Activated CD8-positive, alpha-beta memory T cell treated with anti-CD3 and anti-CD28 coated beads for 4 hours (primary cell): Measurements from ENCODE around the gene DUSP6.
"Not testable (repeated sequence)": the region's sequence is repeated elsewhere in the genome, so short reads cannot be mapped to it uniquely, and the experiment has no call there.

Experiments
- DNase-seq, 2 donors: peaks; one replicate each; pipeline ENCODE4 v3.0.0-alpha.2; 2020; ENCODE audit warnings: low read depth in 2 of 2

Gene DUSP6

DNA sequence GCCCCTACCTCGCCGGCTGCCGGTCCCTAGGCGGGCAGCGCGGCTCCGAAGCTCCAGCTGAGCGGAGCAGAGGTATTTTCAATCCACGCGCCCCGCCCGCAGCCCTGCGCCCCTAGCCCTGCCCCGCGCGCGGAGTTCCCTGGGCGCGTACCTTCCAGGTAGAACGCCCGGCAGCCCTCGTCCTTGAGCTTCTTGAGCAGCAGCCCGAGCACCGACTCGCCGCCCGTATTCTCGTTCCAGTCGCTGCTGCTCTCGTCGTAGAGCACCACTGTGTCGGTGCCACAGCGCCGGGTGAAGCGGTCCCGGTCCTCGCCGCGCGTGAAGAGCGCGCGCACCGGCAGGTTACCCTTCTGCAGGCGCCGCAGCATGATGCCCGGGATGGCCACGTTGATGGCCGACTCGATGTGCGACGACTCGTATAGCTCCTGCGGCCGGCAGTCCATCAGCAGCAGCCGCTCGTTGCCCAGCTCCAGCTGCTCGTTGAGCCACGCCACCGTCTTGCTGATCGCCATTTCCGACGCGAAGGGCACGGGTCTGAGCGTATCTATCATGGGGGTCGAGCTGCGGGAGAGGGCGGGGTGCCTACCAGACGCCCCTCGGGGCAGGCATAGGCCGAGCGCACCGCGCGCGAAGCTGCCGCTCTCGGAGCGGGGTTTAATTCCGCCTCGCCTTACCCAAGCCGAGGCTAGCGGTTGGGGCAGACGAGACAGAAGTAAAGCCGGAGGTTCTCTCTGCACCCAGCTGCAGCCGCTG is 636 bp downstream of the DUSP6 start:
- no peak for DNase-seq

DNA sequence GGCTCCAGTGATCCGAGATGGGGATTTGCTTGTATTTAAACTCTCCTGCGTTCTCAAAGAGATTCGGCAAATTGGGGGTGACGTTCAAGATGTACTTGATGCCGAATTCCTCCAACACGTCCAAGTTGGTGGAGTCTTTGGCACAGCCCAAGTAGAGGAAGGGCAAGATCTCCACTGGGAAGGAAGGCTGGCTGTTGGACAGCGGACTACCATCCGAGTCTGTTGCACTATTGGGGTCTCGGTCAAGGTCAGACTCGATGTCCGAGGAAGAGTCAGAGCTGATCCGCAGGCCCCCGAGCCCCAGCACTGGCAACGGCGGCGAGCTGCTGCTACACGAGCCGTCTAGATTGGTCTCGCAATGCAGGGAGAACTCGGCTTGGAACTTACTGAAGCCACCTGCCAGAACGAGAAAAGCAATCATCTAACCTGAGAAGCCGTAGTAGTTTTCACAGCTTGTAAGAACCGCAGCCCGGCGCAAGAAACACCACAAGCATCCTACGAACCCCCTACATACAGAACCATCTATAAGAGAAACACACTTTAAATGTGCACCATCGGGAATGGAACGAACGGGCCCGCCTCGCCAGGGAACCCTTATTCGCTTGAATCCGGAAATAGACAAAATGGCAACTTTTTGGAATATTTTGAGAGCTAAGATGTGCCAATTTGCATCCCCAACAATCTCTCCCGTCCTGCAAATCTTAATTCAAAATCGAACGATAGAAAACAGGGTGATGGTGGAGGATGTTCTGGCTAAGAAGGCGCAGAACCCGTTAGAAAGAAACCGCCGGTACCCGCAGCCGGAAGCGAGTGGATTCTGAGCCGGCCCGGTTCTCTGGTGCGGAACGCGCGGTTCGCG is 1.4 kb downstream of the DUSP6 start:
- no peak for DNase-seq

DNA sequence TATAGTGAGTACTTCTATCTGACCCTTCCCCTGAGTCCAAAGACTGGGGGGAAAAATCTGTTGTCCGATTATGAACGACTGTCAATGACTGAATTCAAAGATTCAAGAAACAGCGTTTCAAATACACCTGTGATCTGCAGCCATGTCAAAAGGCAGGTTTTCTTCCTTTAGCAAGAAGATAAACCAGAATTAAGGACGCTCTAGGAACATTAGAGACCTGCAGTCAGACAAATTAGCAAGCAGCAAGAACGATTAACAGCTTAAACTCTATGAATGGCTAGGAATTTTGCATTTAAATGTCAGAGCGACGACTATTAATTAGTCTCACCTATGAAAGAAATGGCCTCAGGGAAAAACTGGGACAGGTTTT is 2.1 kb downstream of the DUSP6 start:
- no peak for DNase-seq

DNA sequence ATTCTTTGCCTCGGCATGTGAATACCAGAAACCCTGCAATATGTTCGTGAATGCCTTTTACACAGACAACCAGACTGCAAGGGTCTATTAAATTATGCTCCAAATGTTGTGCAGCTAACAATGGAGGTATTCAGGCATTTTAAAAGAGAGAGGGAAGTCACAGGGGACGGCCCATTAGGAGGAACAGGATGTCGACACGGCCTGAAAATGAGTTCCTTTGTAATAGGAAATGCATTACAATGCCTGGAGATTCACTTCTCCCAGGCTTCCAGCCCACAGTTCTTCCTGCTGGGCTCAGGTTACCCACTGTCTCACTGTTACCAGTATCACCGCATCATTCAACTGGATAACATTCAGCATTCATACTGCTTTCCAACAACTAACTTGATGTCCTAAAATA is 2.5 kb downstream of the DUSP6 start:
- no peak for DNase-seq

DNA sequence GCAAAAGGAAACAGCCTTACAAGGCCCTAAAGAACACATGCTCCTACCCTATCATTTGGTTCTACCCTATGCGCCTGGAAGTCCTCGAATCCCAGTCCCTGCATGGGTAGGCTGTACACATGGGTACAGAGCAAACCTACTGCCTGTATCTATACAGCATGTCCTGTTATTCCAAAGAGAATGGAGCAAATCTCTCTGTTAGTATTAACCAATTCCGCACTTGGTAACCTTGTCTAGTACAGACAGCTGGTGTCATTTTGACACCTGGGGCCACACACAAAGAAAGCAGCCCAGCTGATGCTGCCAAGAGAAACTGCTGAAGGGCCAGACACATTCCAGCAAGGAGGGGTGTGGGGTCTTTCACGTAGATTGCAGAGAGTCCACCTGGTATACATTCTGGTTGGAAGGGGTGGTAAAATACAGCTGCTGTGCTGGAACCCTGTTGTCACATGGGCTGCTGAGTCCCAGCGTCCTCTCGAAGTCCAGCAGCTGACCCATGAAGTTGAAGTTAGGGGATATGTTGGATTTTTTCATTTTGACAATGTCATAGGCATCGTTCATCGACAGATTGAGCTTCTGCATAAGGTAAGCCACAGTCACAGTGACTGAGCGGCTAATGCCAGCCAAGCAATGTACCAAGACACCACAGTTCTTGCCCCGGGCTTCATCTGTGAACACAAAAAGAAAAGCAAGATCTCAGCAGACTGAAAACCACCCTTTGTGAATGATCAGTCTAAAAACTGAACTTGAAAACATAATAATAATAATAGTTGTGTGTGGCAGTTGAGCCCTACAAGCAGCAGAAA is 3.2 kb downstream of the DUSP6 start:
- DNase-seq: no peak

DNA sequence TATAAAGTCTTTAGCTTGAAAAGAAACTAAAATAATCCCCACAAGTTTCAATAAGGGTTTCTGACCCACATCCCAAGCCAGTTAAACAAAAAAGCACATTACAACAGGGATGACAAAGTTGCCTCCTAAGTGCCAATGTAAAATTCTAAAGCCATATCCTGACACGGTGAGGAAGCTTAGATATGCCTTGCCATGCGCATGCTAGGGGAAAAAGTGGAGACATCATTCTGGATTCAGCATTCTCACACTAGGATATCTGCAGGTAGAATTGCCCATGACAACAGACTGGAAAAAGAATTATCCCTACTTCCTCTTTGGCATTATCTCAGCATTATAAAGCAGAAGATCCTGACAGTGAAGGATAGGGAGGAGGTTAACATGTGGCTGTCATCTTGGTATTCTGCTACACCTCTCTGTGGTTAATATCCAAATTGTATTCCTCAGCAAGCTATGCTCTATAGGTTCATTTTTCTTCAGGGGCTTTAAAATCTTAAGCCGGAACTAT is 4.9 kb downstream of the DUSP6 start:
- no peak for DNase-seq

DNA sequence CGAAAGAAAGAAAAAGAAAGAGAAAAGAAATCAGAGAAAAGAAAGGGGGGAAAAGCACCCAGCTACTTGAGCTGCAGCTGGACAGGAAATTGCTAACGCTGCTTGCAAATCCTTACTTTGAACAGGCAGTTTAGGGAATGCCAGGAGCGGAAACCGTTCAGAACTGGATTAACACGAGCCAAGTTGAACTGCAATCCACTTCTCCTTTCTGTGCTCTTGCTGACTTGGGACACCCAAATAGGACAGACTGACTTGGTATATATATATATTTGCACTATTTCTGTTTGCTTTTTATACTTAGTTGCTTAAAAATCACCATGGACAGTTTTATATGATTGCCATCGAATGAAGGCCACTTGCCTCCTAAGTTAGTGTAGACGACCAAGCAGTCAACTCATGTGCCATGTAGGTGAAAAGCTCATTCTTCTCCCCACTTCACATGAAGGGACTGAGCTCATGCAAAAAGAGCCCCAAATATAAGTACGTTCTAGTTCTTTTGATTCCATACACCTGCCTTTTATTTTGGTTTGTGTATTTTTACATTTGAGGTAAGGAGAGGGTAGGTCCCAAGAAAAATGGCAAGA is 5.5 kb downstream of the DUSP6 start:
- no peak for DNase-seq

DNA sequence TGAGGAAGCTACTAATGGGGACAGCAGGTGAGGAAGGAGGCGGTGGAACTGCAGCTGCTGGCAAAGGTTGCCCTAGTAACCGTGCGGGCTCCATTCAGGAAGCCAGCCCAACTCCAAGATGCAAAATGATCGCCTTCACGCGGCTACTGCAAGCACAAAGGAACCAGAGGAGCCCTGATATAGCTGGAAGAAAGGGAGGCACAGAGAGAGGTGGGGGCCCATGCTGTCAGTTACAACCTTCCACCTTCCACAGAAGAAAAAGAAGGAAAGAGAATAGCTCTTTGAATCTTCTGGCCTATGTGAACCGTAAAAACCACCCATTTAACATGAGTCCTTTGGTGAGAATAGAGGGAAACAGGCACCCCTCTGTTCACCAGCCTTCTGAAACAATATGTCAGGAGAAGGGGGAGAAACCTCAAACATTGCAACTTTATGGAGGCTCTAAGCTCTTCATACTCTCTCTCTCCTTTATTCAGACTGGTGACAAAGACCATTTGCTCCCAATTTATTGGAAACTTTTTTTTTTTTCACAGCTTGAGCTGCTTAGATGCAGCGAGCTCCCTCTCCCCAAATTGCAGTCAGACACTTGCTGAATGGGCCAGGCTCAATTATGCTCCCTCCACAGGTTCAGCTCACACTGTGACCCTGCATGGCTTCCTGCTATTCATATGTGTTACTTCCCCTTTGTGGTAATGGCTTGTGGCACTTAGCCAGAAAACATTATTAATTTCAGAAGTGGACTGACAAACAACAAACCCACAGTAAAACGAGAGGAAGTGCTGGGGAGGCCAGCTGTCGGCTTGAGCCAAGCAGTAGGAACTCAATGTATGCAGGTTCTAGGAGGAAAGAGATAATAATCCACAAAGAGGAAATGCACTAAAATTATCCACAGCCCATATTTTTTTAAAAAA is 6.2 kb downstream of the DUSP6 start:
- no peak for DNase-seq

DNA sequence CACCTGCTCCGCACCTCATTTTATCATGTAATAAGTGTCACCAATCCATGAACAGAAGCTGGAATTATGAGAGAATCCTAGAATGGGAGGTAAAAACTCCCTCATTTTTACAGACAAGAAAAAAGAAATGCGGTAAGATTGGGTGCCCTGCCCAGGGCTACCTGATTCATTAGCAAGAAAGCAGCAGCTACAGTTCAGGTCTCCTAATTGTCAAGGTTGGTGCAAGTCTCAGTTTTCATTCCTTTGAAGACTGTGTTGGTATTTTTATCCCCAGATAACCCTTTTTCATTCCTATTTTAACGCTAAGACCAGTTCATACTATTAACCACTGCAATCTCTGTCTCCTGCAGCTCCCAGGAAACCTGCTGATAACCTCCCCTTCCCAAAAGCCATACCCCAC is 6.9 kb downstream of the DUSP6 start:
- DNase-seq: no peak

DNA sequence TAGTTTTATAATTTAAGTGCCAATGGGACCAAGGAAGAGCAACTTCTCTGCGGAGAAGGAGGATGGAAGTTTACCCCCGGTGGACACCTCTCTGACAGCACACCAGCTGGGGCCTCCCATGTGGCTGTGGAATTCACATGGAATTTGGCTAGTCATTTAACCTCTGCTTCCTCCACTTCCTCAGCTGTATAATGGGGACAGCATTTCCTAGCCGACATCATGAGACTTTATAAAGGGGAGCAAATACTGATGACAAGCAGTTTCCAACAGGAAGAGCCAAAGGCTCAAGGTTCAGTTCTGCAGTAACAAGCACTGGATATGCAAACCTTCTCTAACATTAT is 7.5 kb downstream of the DUSP6 start:
- DNase-seq: no peak

DNA sequence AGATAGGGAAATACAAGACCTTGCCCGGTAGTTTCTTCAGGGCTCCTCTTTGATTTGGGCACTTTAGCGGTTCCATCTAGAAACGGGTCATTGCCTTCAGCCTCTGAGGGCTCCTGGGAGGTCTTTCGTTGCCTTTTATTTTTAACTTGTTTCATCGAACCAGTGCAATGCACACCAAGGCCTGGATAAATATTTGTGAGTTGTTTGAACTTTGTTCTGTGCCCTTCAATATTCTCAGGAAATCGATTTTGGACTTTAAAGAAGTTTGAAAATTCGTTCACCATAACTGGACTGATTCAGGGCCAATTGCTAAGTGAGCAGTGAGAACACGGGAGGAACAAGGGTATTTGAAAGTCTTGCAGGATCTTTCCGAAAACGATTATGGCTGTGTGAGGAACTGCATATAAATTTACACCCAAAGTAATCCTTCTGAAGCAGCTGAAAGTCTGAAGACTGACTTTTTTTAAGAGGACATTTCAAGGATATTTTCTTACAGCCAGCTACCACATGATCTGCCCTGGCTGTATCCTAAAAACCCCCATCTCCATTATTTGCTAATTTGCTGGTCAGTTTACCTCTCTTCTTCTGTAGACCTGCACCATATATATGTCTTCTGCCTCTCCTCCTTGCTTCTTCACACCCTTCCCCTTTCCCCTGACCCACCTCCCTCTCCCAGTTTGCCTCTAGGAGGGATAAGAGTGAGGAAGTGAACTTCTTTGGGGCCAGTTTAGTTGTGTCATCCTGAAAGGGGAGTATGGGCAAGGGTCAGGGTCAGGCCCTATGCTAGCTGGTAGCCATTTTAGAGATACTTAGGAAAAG is 8.0 kb downstream of the DUSP6 start:
- no peak for DNase-seq

DNA sequence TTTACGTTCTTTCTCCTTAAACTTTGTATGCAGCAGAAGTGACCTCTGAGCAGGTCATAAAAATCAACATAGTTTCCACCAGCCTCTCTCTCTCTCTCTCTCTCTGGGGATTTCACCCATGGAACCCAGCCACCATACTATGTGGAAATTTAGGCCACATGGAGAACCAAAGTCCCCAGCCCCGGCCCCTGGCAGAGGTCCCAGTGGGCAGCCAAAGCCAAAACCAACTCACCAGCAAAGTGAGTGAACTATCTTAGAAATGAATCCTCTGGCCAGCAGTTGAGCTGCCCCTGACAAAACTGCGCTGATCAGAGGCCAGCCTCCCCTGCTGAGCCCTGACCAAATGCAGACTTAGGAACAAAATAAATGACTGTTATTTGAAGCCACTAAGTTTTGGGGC is 9.2 kb downstream of the DUSP6 start:
- DNase-seq: no peak

DNA sequence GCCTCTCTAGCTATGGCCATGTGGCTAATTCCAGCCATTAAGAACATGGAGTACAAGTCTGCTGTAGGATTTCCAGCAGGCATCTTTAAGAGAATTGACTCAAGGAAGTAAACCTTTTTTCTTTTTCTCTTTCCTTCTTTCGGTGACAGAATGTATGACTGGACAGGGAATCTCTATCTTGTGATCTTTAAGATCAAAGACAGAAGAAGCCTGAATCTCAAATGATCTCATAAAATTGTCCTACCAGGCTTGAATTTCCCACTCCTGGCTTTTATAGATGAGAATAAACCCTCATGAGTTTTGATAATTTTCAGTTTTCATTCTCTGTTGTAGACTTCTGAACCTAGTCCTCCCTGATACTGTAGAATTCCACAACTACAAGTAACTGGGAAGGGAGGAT is 11.4 kb downstream of the DUSP6 start:
- no peak for DNase-seq

DNA sequence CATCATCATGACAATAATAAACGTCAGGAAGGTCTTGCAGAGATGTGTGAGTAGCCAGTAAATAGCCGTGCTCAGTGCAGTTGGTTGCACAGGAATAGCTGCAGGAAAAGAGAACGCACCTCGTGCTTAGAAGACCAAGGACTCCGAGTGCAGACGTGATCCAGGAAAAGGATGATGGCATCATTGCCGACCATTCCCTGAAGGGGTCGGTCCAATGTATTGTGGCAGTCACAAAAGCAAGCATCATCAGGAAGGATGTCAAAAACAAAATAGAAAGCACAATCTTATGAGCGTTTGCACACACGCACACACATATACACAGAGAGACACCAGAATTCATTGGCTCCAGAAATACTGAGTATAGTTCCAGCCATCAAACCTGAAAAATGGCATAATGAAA is 12.8 kb downstream of the DUSP6 start:
- DNase-seq: no peak

DNA sequence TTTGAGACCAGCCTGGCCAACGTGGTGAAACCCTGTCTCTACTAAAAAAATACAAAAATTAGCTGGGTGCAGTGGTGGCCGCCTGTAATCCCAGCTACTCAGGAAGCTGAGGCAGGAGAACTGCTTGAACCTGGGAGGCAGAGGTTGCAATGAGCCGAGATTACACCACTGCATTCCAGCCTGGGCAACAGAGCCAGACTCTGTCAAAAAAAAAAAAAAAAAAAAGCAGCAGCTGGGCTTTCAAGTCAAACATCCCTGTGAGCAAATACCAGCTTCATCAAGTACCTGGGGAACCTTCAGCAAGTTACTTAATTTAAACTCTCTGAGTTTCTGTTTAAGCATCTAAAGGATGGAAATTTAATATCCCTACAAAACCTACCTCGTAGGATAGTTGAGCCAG is 15.2 kb downstream of the DUSP6 start:
- DNase-seq: not testable (repeated sequence)

DNA sequence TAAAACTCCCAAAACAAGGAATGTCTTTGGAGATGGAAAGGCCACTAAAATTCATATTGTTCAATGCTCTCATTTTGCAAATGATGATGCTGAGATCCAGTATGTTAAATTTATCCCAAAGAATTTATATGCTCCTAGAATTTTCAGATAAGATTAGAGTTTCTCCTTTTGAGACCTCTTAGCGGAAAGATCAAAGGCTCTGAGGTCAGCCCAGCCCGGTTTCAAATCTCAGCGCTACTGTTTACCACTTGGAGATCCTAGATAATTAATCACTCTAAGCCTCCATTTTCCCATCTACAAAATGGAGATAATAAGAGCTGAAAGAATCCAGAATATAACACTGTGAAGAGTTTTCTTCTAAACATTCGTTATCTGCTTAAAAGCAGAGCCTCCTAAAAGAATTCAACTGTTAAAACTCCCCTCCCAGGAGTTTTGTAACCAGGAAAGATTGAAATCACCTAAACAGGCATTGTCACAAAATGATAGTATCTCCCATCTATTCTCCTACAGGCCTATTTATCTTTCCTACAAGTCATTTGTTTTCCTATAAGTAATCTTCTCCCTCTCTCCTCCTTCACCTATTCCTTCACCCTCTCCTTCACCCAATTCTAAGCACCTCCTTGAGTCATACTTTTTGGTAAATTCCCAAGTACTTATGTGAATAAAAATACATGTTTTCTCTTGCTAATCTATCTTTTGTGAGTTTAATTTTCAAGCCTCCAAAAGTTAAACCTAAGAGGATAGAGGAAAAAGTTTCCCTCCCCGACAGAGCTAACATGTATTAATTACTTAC is 16.7 kb downstream of the DUSP6 start:
- no peak for DNase-seq

DNA sequence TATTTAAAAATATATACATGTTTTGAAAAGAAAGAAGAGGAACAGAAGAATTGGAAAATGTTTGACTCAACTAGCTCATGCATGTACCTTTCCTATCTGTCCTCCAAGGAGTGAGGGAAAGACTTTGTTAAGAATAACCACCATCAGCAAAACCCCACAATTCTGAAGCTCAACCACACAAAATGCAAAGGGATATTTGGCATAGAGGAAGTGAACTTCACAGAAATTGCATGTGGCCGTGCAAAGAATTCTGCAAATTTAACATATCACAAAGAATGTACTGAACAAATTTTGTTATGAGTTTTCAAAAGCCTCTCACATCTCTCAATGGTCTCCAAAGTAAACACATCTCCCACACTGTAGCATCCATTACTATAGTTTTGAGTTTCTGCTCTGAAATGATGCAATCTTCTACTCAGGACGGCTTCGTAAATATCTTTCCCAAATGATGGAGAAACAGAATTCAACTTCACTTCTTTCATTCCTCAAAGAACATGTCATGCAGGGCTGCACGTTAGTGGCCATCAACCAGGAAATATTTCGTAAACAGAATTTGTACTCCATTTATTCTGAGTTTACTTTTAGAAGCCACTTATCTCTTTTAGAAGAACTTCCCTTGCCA is 17.6 kb downstream of the DUSP6 start:
- no peak for DNase-seq

DNA sequence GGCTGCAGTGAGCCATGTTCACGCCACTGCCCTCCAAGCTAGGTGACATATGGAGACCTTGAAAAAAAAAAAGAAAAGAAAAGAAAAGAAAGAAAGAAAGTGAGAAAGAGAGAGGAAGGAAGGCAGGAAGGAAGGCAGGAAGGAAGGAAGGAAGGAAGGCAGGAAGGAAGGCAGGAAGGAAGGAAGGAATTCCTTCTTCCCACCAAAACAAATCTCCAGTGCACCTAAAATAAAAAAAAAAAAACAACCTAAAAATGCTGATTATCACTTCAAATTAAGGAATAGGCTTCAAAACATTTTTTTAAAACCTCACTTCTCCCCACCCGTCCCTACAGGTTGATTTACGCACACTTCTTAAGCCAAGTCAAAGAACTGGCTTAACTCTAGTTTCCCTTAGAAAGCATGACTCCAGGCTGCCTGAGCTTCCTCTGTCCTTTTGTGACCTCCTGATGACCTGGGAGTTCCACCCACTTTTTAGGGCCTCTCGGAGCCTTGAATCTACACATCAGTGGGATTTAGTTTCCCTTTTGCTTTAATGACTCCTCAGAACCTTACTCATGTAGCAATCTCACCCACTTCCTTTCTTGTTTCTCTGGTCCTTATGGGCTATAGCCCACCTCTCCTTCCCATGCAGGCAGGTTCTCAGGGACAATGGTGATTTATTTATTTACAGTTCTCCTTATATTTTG is 18.6 kb downstream of the DUSP6 start:
- no peak for DNase-seq
